Spleen (tissue), 11 donors: Measurements from ENCODE around the gene CHCHD3. TPM values are rescaled to one million over a fixed set of nuclear protein-coding genes. Genes with fewer than 3 reads are reported as not detected.

Experiments used
- DNase-seq: peaks from one replicate; pipeline ENCODE4 v3.0.0-alpha.2; 2020
- H3K27ac ChIP-seq, 8 donors: fragments of 200-600 bp; sonication (generic) in 7 of 8; 1 replicate in 4 of 8; 2 replicates in 4 of 8; pipeline versions ENCODE4 v1.5.0 to v1.8.0; 2016 to 2021; ENCODE audit warnings: inconsistent platforms in 4 of 8, mild to moderate bottlenecking in 4 of 8, moderate library complexity in 1 of 8
- H3K27me3 ChIP-seq, 7 donors: fragments of 200-600 bp; sonication (generic) in 6 of 7; replicated peaks in 1 of 7; 1 replicate in 4 of 7; 2 replicates in 3 of 7; pipeline versions ENCODE4 v1.5.0 to v1.8.0; 2016 to 2021; ENCODE audit warnings: inconsistent platforms in 3 of 7, mild to moderate bottlenecking in 1 of 7
- H3K36me3 ChIP-seq, 6 donors: fragments of 200-600 bp; sonication (generic) in 5 of 6; 1 replicate in 4 of 6; 2 replicates in 2 of 6; pipeline versions ENCODE4 v1.5.0 to v1.8.0; 2016 to 2021; ENCODE audit warnings: inconsistent platforms in 2 of 6
- H3K4me1 ChIP-seq, 6 donors: fragments of 200-600 bp; sonication (generic) in 5 of 6; 1 replicate in 3 of 6; 2 replicates in 3 of 6; pipeline versions ENCODE4 v1.5.0 to v1.8.0; 2016 to 2021; ENCODE audit warnings: inconsistent platforms in 3 of 6
- H3K4me3 ChIP-seq, 8 donors: fragments of 200-600 bp; sonication (generic) in 7 of 8; 1 replicate in 4 of 8; 2 replicates in 4 of 8; pipeline versions ENCODE4 v1.5.0 to v1.8.0; 2016 to 2021; ENCODE audit warnings: inconsistent platforms in 4 of 8, mild to moderate bottlenecking in 4 of 8, moderate library complexity in 2 of 8
- H3K9me3 ChIP-seq, 8 donors: fragments of 200-600 bp; sonication (generic) in 7 of 8; 1 replicate in 4 of 8; 2 replicates in 4 of 8; pipeline versions ENCODE4 v1.5.0 to v1.8.0; 2016 to 2021; ENCODE audit warnings: inconsistent platforms in 4 of 8
- CTCF ChIP-seq, 11 experiments: fragments of 200-600 bp in 7 of 11; fragments of 450-650 bp in 4 of 11; sonication (generic) in 4 of 11; IDR thresholded peaks in 8 of 11; conservative IDR thresholded peaks in 3 of 11; 1 replicate in 7 of 11; 2 replicates in 4 of 11; pipeline versions ENCODE4 v1.4.0 to v1.8.0; 2016 to 2021; ENCODE audit warnings: antibody characterized with exemption in 11 of 11, inconsistent platforms in 4 of 11, mild to moderate bottlenecking in 1 of 11
- POLR2A ChIP-seq, 3 donors: fragments of 450-650 bp; IDR thresholded peaks; one replicate each; pipeline ENCODE4 v1.5.1; 2017; ENCODE audit warnings: antibody characterized with exemption in 3 of 3, mild to moderate bottlenecking in 1 of 3
- POLR2AphosphoS5 ChIP-seq, 3 donors: sonication (generic); formaldehyde crosslinking; IDR thresholded peaks; one replicate each; pipeline ENCODE4 v1.5.1; 2017; ENCODE audit warnings: antibody characterized with exemption in 3 of 3
- WGBS, 5 donors: extraction: QIAGEN DNeasy Blood & Tissue Kit in 3 of 5; methylation state at CpG; one replicate each; pipeline versions ENCODE4 v1.1.5 to v1.1.7; 2013 to 2018; 5-methylcytosine and 5-hydroxymethylcytosine counted together
- intact Hi-C: fragments of 100-400 bp; cut with DNase I; formaldehyde crosslinking; loops from one replicate; pipeline ENCODE4 v1.15.0; 2023; ENCODE audit warnings: low total_unique reads
- polyA plus RNA-seq, 3 donors: library from polyadenylated mRNA; stranded (reverse); fragments of 200-250 nt; gene quantifications; one replicate each; pipeline ENCODE4 v1.2.1, GENCODE V29; 2013
- total RNA-seq, 7 donors: library from RNA; depleted of rRNA in 3 of 7; stranded (reverse); fragments of >200 nt in 3 of 7; fragmentation: NEBNext Ultra II Directional in 4 of 7; extraction: Animal tissue kit (Norgen Biotek cat#: 25700) in 4 of 7; gene quantifications; one replicate each; pipeline versions ENCODE4 v1.1.0 to v1.2.1, GENCODE V29; 2016 to 2021
- donor health status: healthy with polysubstance abuse.
- donor health status: DM: no; HTN: no; CAD: no; lungs with moderate emphysema.
- donor health status: DM: no; HTN: no; CAD: no.
- donor health status: Bipolar disorder and iron deficiency.
- donor health status: healthy.
- donor health status: DM: no; HTN: no; CAD: no.
- donor health status: DM: yes; HTN: yes; CAD: no.

CHCHD3 gene
- total and polyA plus RNA-seq, 10 donors, result 18.6 to 60.3 (median 38.8) TPM

DNA sequence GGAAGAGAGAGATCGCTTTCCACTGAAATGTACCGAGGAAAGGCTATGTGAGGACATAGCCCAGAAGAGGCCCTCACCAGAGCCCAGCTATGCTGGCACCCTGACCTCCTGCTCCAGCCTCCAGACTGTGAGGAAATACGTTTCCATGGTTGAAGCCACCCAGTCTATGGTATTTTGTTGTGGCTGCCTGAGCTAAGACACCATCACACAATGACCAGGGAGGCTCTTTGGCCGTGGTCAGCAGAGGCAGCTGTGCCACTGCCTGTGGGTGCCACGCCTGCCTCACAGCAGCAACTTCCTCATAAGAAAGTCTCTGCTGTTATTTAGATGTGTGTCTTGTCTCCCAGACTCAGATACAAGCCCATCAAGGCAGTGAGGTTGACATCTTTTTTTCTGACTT, 322.9 kb downstream of the CHCHD3 start:
- Histone ChIP-seq H3K4me3 (no peak overlapping the region), H3K27ac (no peak overlapping the region), H3K36me3 (no peaks in the 10 kb centered on the region), H3K9me3 (no peaks in the 10 kb centered on the region), H3K27me3 (no peaks in the 10 kb centered on the region), H3K4me1 (no peaks in the 10 kb centered on the region)
- TF ChIP-seq CTCF (IDR thresholded peaks at IDR 0.05 in 8 of 11, conservative IDR thresholded peaks at IDR 0.05 in 3 of 11) (no peak), POLR2A (IDR thresholded peaks at IDR 0.05) (no peak), POLR2AphosphoS5 (IDR thresholded peaks at IDR 0.05) (no peak)
- intact Hi-C loops, result no loop called here
- 67 to 78% (median 72%) methylated on average over 3 to 5 of the region's 5 CpGs for WGBS, 5 donors
- no peak for DNase-seq

GRCh38 chr7:132757783-132758182, 324.1 kb downstream of the CHCHD3 start:
- DNase-seq, result no peak
- H3K27ac ChIP-seq, result no peak overlapping the region
- no peak overlapping the region for H3K4me3 ChIP-seq
- no peaks in the 10 kb centered on the region for H3K27me3 ChIP-seq
- no peaks in the 10 kb centered on the region for H3K36me3 ChIP-seq
- H3K9me3 ChIP-seq, result no peaks in the 10 kb centered on the region
- WGBS, 5 donors, result 59 to 86% (median 78%) methylated on average over 3 of the region's 3 CpGs
- no peaks in the 10 kb centered on the region for H3K4me1 ChIP-seq
- intact Hi-C loops, result no loop called here
- TF ChIP-seq CTCF (IDR thresholded peaks at IDR 0.05 in 8 of 11, conservative IDR thresholded peaks at IDR 0.05 in 3 of 11), result no peak
- TF ChIP-seq POLR2A (IDR thresholded peaks at IDR 0.05), result no peak
- TF ChIP-seq POLR2AphosphoS5 (IDR thresholded peaks at IDR 0.05), result no peak

DNA sequence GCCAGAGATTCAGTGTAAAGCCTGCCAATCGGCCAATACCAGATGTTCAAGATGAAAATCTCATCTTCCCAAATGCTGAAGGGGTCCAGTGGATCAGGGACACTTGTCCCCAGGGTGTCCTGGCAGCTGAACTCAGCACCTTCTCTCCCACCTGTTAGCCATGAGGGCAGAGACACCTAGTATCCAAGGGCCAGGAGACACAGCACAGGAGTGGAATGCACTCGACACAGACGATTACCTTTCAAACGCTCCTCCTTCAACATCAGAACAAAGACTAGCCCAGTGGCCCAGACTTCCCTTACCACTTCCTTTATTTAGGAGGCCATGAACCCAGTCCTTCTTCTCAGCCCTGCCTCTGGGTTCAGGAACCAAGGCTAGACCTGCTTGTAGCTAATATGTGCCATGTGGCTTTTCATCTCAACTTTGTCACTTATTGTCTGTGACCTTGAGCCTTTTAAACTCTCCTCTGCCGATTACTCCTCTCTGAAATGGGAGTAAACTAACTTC, 325.4 kb downstream of the CHCHD3 start:
- no peak overlapping the region for H3K27ac ChIP-seq
- no peaks in the 10 kb centered on the region for H3K27me3 ChIP-seq
- no peak for TF ChIP-seq CTCF (IDR thresholded peaks at IDR 0.05 in 8 of 11, conservative IDR thresholded peaks at IDR 0.05 in 3 of 11)
- TF ChIP-seq POLR2AphosphoS5 (IDR thresholded peaks at IDR 0.05), result no peak
- TF ChIP-seq POLR2A (IDR thresholded peaks at IDR 0.05), result no peak
- intact Hi-C loops, result no loop called here
- DNase-seq, result no peak
- 57 to 69% (median 66%) methylated on average over 5 of the region's 5 CpGs for WGBS, 5 donors
- H3K4me1 ChIP-seq, result no peaks in the 10 kb centered on the region
- no peaks in the 10 kb centered on the region for H3K36me3 ChIP-seq
- H3K9me3 ChIP-seq, result no peaks in the 10 kb centered on the region
- no peak overlapping the region for H3K4me3 ChIP-seq

DNA sequence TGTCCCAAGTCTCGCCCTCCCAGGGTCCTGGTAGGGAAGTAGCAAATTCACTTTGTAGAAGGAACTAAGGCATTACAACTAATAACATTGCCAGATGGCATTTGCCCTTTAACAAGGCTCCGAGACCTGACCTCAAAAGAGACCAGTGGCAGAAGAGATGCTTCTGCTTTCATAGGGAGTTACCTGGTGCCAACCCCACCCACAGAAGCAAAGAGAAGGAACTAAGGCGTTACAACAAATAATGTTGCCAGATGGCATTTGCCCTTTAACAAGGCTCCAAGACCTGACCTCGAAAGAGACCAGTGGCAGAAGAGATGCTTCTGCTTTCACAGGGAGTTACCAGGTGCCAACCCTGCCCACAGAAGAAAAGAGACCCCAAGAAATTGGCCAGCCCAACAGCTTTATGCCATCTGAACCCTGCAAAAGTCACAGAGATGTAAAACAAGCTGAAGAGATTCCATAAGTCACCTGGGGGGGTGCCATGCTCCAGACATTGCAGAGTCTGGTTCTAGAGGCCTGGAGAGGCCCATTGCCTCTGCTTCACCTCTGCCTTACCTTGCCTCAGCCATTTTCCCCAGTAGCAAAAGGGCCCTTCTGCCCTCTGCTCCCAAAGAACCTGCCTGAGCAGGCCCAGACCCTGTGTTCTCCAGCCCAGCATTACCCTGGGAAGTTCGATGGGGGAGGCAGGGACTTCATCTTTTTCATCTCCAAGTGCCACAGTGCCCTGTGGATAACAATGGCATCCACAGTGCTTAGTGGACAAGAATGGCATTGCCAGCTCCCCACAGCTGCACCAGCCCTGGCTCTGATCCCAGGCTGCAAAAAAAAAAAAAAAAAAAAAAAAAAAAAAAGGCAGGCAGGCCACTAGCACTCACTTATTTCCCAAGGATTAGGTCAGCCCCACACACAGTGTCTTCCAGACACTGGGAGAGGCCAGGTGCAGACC, 326.1 kb downstream of the CHCHD3 start:
- H3K4me3 ChIP-seq, result no peak overlapping the region
- peaks cover 0 to 2% (median 0%) of the 10 kb centered on the region in 6 donors for H3K4me1 ChIP-seq
- DNase-seq, result no peak
- no peak for TF ChIP-seq POLR2AphosphoS5 (IDR thresholded peaks at IDR 0.05)
- no peak for TF ChIP-seq CTCF (IDR thresholded peaks at IDR 0.05 in 8 of 11, conservative IDR thresholded peaks at IDR 0.05 in 3 of 11)
- TF ChIP-seq POLR2A (IDR thresholded peaks at IDR 0.05), result no peak
- H3K9me3 ChIP-seq, result no peaks in the 10 kb centered on the region
- WGBS, 5 donors, result 66 to 85% (median 78%) methylated on average over 5 of the region's 5 CpGs
- no peaks in the 10 kb centered on the region for H3K36me3 ChIP-seq
- H3K27ac ChIP-seq, result no peak overlapping the region
- intact Hi-C loops, result no loop called here
- H3K27me3 ChIP-seq, result peaks cover 0 to under 1% (median 0%) of the 10 kb centered on the region in 7 donors
